ENCODE measurements around the gene KIN. TPM values are rescaled to one million over a fixed set of nuclear protein-coding genes. Genes with fewer than 3 reads are reported as not detected.

KIN gene
- total RNA-seq = 1 to 10 TPM; 5.1 to 8.2 (median 5.8) TPM

- no peak for TF ChIP-seq CTCF (IDR thresholded peaks at IDR 0.05; ENCODE audit: low read depth)
Measured at GRCh38 chr10:7787857-7788638, at the start of gene KIN, which contains the start of gene ATP5F1C. Gene KIN (minus strand): TSS chr10:7787993. CDS start chr10:7787933, 60 bp downstream. Gene ATP5F1C (plus strand): TSS chr10:7788177. CDS start chr10:7788208, 31 bp downstream.

- no peak for TF ChIP-seq CTCF (IDR thresholded peaks at IDR 0.05; ENCODE audit: low read depth)
Measured at GRCh38 chr10:7836571-7836970, 48.8 kb upstream of the KIN start.

- no peak for TF ChIP-seq CTCF (IDR thresholded peaks at IDR 0.05; ENCODE audit: low read depth)
Measured at GRCh38 chr10:7834262-7834661, 46.5 kb upstream of the KIN start.

- no peak for TF ChIP-seq CTCF (IDR thresholded peaks at IDR 0.05; ENCODE audit: low read depth)
Measured at GRCh38 chr10:7833210-7833609, 45.4 kb upstream of the KIN start.

- no peak for TF ChIP-seq CTCF (IDR thresholded peaks at IDR 0.05; ENCODE audit: low read depth)
Measured at GRCh38 chr10:7832060-7832459, 44.3 kb upstream of the KIN start.

- no peak for TF ChIP-seq CTCF (IDR thresholded peaks at IDR 0.05; ENCODE audit: low read depth)
Measured at GRCh38 chr10:7829289-7829834, 41.6 kb upstream of the KIN start.

- TF ChIP-seq CTCF (IDR thresholded peaks at IDR 0.05; ENCODE audit: low read depth) = no peak
Measured at GRCh38 chr10:7826971-7827370, 39.2 kb upstream of the KIN start.

All from subcutaneous adipose tissue (tissue), 4 donors.